T-cell (primary cell): Measurements from ENCODE around the gene GABARAP. TPM values are rescaled to one million over a fixed set of nuclear protein-coding genes. Genes with fewer than 3 reads are reported as not detected.

ENCODE experiments used
- ATAC-seq, 4 experiments: fragments of 200-7000 bp in 3 of 4; fragments of 150-1000 bp in 1 of 4; cut with Tn5 transposase; replicated peaks in 1 of 4; 1 replicate in 3 of 4; 2 replicates in 1 of 4; pipeline ENCODE4 v1.10.0; 2021; ENCODE audit warnings: moderate library complexity in 3 of 4, mild to moderate bottlenecking in 2 of 4, moderate number of reproducible peaks in 1 of 4
- CTCF ChIA-PET, 2 donors: fragments of 300-600 bp; sonication (Branson Sonifier 250); formaldehyde crosslinking; loops; one replicate each; lab custom pipeline; 2022; ENCODE audit warnings: antibody characterized with exemption in 2 of 2; lab: Charles Lee
- POLR2A ChIA-PET, 2 donors: fragments of 300-600 bp; sonication (Branson Sonifier 250); formaldehyde crosslinking; loops; one replicate each; lab custom pipeline; 2022; ENCODE audit warnings: antibody characterized with exemption in 2 of 2; lab: Charles Lee
- DNase-seq, 35 experiments: peaks; one replicate each; pipeline versions ENCODE4 v3.0.0 to v3.0.0-alpha.2; 2013 to 2023
- H3K27ac ChIP-seq: one replicate; pipeline ENCODE4 v1.5.1; 2013; ENCODE audit warnings: low read length
- H3K27me3 ChIP-seq, 2 experiments: replicated peaks in 1 of 2; 1 replicate in 1 of 2; 2 replicates in 1 of 2; pipeline versions ENCODE4 v1.6.1 to v1.7.0; 2013; ENCODE audit warnings: low read length in 1 of 2, mixed read lengths in 1 of 2; ENCODE audit not compliant: control insufficient read depth in 2 of 2, insufficient read depth in 2 of 2; ENCODE audit errors: extremely low read depth in 1 of 2
- H3K36me3 ChIP-seq, 2 donors: 1 replicate in 1 of 2; 2 replicates in 1 of 2; pipeline versions ENCODE4 v1.6.1 to v1.7.0; 2013; ENCODE audit warnings: low read length in 1 of 2; ENCODE audit not compliant: control insufficient read depth in 2 of 2, insufficient read depth in 1 of 2; ENCODE audit errors: extremely low read depth in 1 of 2
- H3K4me1 ChIP-seq, 2 experiments: 1 replicate in 1 of 2; 2 replicates in 1 of 2; pipeline versions ENCODE4 v1.6.1 to v1.7.0; 2013; ENCODE audit warnings: low read length in 2 of 2, mixed read lengths in 1 of 2; ENCODE audit not compliant: insufficient read depth in 2 of 2, control insufficient read depth in 1 of 2; ENCODE audit errors: extremely low read depth in 1 of 2
- H3K4me3 ChIP-seq, 2 donors: 1 replicate in 1 of 2; 2 replicates in 1 of 2; pipeline versions ENCODE4 v1.5.1 to v1.7.0; 2013; ENCODE audit warnings: mild to moderate bottlenecking in 2 of 2, low read length in 1 of 2, moderate library complexity in 1 of 2; ENCODE audit not compliant: control insufficient read depth in 1 of 2; ENCODE audit errors: extremely low read depth in 1 of 2
- H3K9me3 ChIP-seq: 2 replicates; pipeline ENCODE4 v1.7.0; 2013
- H3K27ac Mint-ChIP-seq, 2 donors: one replicate each; pipeline ENCODE4 v1.8.0; 2020 to 2021; ENCODE audit warnings: mild to moderate bottlenecking in 2 of 2, mixed read lengths in 2 of 2
- H3K27me3 Mint-ChIP-seq, 2 donors: one replicate each; pipeline ENCODE4 v1.8.0; 2021 to 2022; ENCODE audit warnings: mixed read lengths in 2 of 2
- H3K36me3 Mint-ChIP-seq: one replicate; pipeline ENCODE4 v1.8.0; 2021; ENCODE audit warnings: mixed read lengths
- H3K4me1 Mint-ChIP-seq, 3 donors: one replicate each; pipeline ENCODE4 v1.8.0; 2020 to 2022; ENCODE audit warnings: mixed read lengths in 3 of 3, mild to moderate bottlenecking in 1 of 3
- H3K4me3 Mint-ChIP-seq, 3 donors: one replicate each; pipeline ENCODE4 v1.8.0; 2020 to 2022; ENCODE audit warnings: mild to moderate bottlenecking in 3 of 3, mixed read lengths in 3 of 3, moderate library complexity in 3 of 3
- H3K9me3 Mint-ChIP-seq, 3 donors: one replicate each; pipeline ENCODE4 v1.8.0; 2020 to 2022; ENCODE audit warnings: mixed read lengths in 3 of 3
- WGBS: methylation state at CpG from one replicate; pipeline ENCODE4 v1.1.5; 2013; ENCODE audit warnings: missing lambda C conversion rate; ENCODE audit not compliant: insufficient coverage; 5-methylcytosine and 5-hydroxymethylcytosine counted together
- total RNA-seq, 35 experiments: library from RNA in 6 of 35; stranded (reverse) in 6 of 35; fragments of 120-200 nt in 1 of 35; gene quantifications; one replicate each; pipeline versions ENCODE4 v1.2.1 to v1.2.4 and lab custom pipeline; 2013 to 2026

GABARAP gene
- total RNA-seq, 5 donors from 2014 or later (not counting 1 experiment from before 2014, with no cell fraction given): 197 to 278 (median 276) TPM

DNA sequence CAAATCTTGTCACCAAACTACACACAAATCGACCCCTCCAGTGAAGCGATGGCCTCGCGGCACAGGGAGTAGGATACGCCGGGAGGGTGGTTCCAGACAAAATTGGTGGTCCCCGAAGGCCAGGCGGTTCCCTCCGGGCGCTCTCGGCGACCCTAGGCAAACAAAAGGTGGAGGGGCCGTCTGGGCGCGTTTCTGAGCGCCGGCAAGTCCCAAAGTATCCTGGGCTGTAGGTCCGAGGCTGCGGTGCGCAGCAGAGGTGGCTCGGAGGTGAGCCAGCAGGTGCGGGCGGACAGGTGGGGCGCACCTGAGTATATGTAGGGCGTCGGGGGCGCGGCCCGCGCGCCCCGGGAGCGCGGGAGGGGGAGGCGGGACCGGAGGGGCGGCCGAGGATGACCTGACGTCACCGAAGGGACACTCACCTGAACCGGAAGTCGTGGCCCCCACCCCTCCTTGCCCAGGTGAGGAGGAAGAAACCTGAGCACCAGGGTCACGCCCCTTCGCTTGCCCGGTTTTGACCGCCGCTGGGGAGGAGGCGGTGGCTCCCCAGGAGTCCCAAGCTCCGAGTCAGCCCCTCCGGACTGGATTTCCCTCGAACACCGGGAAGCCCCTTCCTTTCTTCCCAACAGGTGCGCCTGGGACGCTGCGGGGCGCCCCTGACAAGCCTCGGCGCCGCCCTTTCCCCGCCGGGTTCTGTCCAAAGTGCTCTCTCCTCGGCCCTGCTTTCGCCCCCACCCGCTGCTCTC is 20.1 kb upstream of the GABARAP start, which contains the start of gene CLDN7:
TSS of gene CLDN7 (minus strand) at position 287 of the 743 bp plus-strand sequence. CDS start 435 bp downstream, outside the sequence.
- ATAC-seq: peak in 1 of 4 experiments; percentile 23
- H3K27ac ChIP-seq: no peak within 1 kb of the TSS
- H3K27me3 ChIP-seq: peaks cover 0 to 47% of the 10 kb centered on the region in 2 experiments
- DNase-seq: no peak
- H3K4me3 ChIP-seq: peak within 1 kb of the TSS; percentile 49
- peaks cover 22 to 23% (median 22%) of the 10 kb centered on the region in 3 donors for H3K4me1 Mint-ChIP-seq
- H3K9me3 Mint-ChIP-seq: no peaks in the 10 kb centered on the region
- H3K4me1 ChIP-seq: peaks cover 6 to 35% of the 10 kb centered on the region in 2 experiments
- H3K27me3 Mint-ChIP-seq: peaks cover 3 to 30% of the 10 kb centered on the region in 2 donors
- ChIA-PET POLR2A (no interaction called here), CTCF (no interaction called here)
- no peaks in the 10 kb centered on the region for H3K9me3 ChIP-seq
- H3K36me3 Mint-ChIP-seq: no peaks in the 10 kb centered on the region
- H3K36me3 ChIP-seq: peaks cover 0 to 19% of the 10 kb centered on the region in 2 donors
- H3K27ac Mint-ChIP-seq: peak within 1 kb of the TSS; percentile 60 to 79
- WGBS: 15% methylated on average over 57 of the region's 64 CpGs
- H3K4me3 Mint-ChIP-seq: peak within 1 kb of the TSS; percentile 71 to 76 (median 76)

- no peak overlapping the region for H3K27ac ChIP-seq
- H3K9me3 ChIP-seq: no peaks in the 10 kb centered on the region
- POLR2A ChIA-PET: no interaction called here
- Mint-ChIP-seq H3K27ac (peak overlapping the region; percentile 36 to 66), H3K4me1 (peaks cover 22 to 23% (median 22%) of the 10 kb centered on the region in 3 donors), H3K4me3 (peak overlapping the region; percentile 70 to 76 (median 73)), H3K27me3 (peaks cover 3 to 27% of the 10 kb centered on the region in 2 donors), H3K9me3 (no peaks in the 10 kb centered on the region), H3K36me3 (peaks cover 3% of the 10 kb centered on the region)
- H3K4me3 ChIP-seq: peak overlapping the region; percentile 48 to 49
- ATAC-seq (peak; percentile 53 to 75 (median 67)), DNase-seq (peak in 5 of 35 experiments; percentile 20 to 48 (median 32))
- peaks cover 0 to 26% of the 10 kb centered on the region in 2 donors for H3K36me3 ChIP-seq
- CTCF ChIA-PET: no interaction called here
- H3K27me3 ChIP-seq: peaks cover 0 to 42% of the 10 kb centered on the region in 2 experiments
- WGBS: 7% methylated on average over 58 of the region's 71 CpGs
- peaks cover 6 to 35% of the 10 kb centered on the region in 2 experiments for H3K4me1 ChIP-seq
These were observed 19.3 kb upstream of the GABARAP start for GRCh38 chr17:7261379-7262191.

GRCh38 chr17:7260651-7261378 is 18.6 kb upstream of the GABARAP start:
- H3K27ac ChIP-seq: peak overlapping the region; percentile 9
- CTCF ChIA-PET: interaction anchor here in 1 of 2 donors (1.1 kb wide), 1 partner anchor 18 kb away, joined by 3 read pairs; the partner anchor contains the start of gene GABARAP

DNA sequence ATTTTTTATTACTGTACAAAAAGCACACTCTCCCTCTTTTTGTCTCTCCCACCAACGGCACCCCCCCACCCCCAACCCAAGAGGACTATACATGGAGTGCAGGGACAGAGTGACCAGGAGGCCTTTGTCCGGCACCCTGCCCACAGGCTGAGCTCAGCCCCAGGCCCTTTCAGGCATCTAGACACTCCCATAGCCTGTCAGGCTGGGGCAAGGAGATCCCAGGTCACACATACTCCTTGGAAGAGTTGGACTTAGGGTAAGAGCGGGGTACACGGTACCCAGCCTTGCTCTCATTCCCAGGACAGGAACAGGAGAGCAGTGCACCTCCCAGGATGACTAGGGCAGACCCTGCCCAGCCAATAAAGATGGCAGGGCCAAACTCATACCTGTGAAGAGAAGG is 17.9 kb upstream of the GABARAP start:
- WGBS: 88% methylated on average over 4 of the region's 4 CpGs
- peaks cover 6 to 35% of the 10 kb centered on the region in 2 donors for H3K36me3 ChIP-seq

More at GRCh38 chr17:7260651-7261378, 18.6 kb upstream of the GABARAP start:
- Histone ChIP-seq H3K4me1 (peaks cover 6 to 35% of the 10 kb centered on the region in 2 experiments), H3K9me3 (no peaks in the 10 kb centered on the region), H3K27me3 (peaks cover 0 to 37% of the 10 kb centered on the region in 2 experiments), H3K36me3 (peaks cover 6 to 32% of the 10 kb centered on the region in 2 donors), H3K4me3 (peak overlapping the region; percentile 48 to 49)
- peak overlapping the region; percentile 61 to 86 for H3K27ac Mint-ChIP-seq
- ATAC-seq (peak; percentile 47 to 65 (median 61)), DNase-seq (peak in 6 of 35 experiments; percentile 30 to 51 (median 38))
- POLR2A ChIA-PET: interaction anchor here in 1 of 2 donors (0.5 kb wide), 1 partner anchor 42 kb away, joined by 3 read pairs; no protein-coding TSS in a partner anchor
- peaks cover 3 to 25% of the 10 kb centered on the region in 2 donors for H3K27me3 Mint-ChIP-seq
- WGBS: 26% methylated on average over 46 of the region's 54 CpGs
- peaks cover 7% of the 10 kb centered on the region for H3K36me3 Mint-ChIP-seq
- H3K9me3 Mint-ChIP-seq: no peaks in the 10 kb centered on the region
- peak overlapping the region; percentile 70 to 76 (median 73) for H3K4me3 Mint-ChIP-seq
- peaks cover 22 to 23% (median 22%) of the 10 kb centered on the region in 3 donors for H3K4me1 Mint-ChIP-seq

GRCh38 chr17:7259555-7259889 is 17.3 kb upstream of the GABARAP start:
- Histone ChIP-seq H3K27ac (no peak overlapping the region), H3K9me3 (no peaks in the 10 kb centered on the region), H3K4me3 (no peak overlapping the region), H3K36me3 (peaks cover 6 to 40% of the 10 kb centered on the region in 2 donors), H3K4me1 (peaks cover 6 to 35% of the 10 kb centered on the region in 2 experiments), H3K27me3 (peaks cover 0 to 27% of the 10 kb centered on the region in 2 experiments)
- CTCF ChIA-PET: no interaction called here
- H3K27ac Mint-ChIP-seq: peak overlapping the region in 1 of 2 donors; percentile 68
- WGBS: no CpG with 5 or more reads among the region's 6 CpGs
- no peaks in the 10 kb centered on the region for H3K9me3 Mint-ChIP-seq
- peaks cover 23 to 28% (median 25%) of the 10 kb centered on the region in 3 donors for H3K4me1 Mint-ChIP-seq
- H3K4me3 Mint-ChIP-seq: peak overlapping the region in 1 of 3 donors; percentile 0
- no peak for ATAC-seq
- POLR2A ChIA-PET: no interaction called here
- H3K36me3 Mint-ChIP-seq: peaks cover 12% of the 10 kb centered on the region
- H3K27me3 Mint-ChIP-seq: peaks cover 3 to 18% of the 10 kb centered on the region in 2 donors
- no peak for DNase-seq

More for the DNA sequence above, 17.9 kb upstream of the GABARAP start:
- POLR2A ChIA-PET: interaction anchor here in 1 of 2 donors (0.5 kb wide), 1 partner anchor 43 kb away, joined by 3 read pairs; no protein-coding TSS in a partner anchor
- Histone ChIP-seq H3K27me3 (peaks cover 0 to 31% of the 10 kb centered on the region in 2 experiments), H3K9me3 (no peaks in the 10 kb centered on the region), H3K27ac (peak overlapping the region; percentile 9), H3K4me1 (peaks cover 6 to 35% of the 10 kb centered on the region in 2 experiments), H3K4me3 (no peak overlapping the region)
- no peaks in the 10 kb centered on the region for H3K9me3 Mint-ChIP-seq
- H3K4me3 Mint-ChIP-seq: peak overlapping the region; percentile 52 to 76 (median 60)
- CTCF ChIA-PET: interaction anchor here in 1 of 2 donors (1.1 kb wide), 1 partner anchor 18 kb away, joined by 3 read pairs; the partner anchor contains the start of gene GABARAP
- H3K4me1 Mint-ChIP-seq: peaks cover 22 to 23% (median 22%) of the 10 kb centered on the region in 3 donors
- H3K36me3 Mint-ChIP-seq: peaks cover 7% of the 10 kb centered on the region
- ATAC-seq (no peak), DNase-seq (no peak)
- H3K27me3 Mint-ChIP-seq: peaks cover 3 to 23% of the 10 kb centered on the region in 2 donors
- H3K27ac Mint-ChIP-seq: peak overlapping the region; percentile 61 to 74
